ENCODE results near the gene FOXC1.

- TF ChIP-seq CTCF (IDR thresholded peaks at IDR 0.05): no peak
- no peak for TF ChIP-seq EP300 (IDR thresholded peaks at IDR 0.05; ENCODE audit: borderline replicate concordance in 1 of 2, low read depth in 1 of 2, low read length in 1 of 2)
- TF ChIP-seq USF2 (IDR thresholded peaks at IDR 0.05; ENCODE audit: borderline replicate concordance, low read depth, low read length): no peak
- no peak for TF ChIP-seq JUND (IDR thresholded peaks at IDR 0.05)
- TF ChIP-seq PBX3 (IDR thresholded peaks at IDR 0.05): no peak
- no peak for TF ChIP-seq YY1 (IDR thresholded peaks at IDR 0.05; ENCODE audit: low read depth)
- no peak for TF ChIP-seq REST (IDR thresholded peaks at IDR 0.05; ENCODE audit: low read depth, low read length)
- TF ChIP-seq SMC3 (IDR thresholded peaks at IDR 0.05; ENCODE audit: low read depth, low read length): no peak
- TF ChIP-seq POLR2AphosphoS5 (IDR thresholded peaks at IDR 0.05; ENCODE audit: low read depth, low read length): no peak
- no peak for TF ChIP-seq GATA2 (CRISPR knock-in tag; IDR thresholded peaks at IDR 0.05)
- TF ChIP-seq MAX (IDR thresholded peaks at IDR 0.05; ENCODE audit: low read depth): no peak
- TF ChIP-seq TAF1 (IDR thresholded peaks at IDR 0.05; ENCODE audit: borderline replicate concordance, low read depth, low read length): no peak
- TF ChIP-seq NRF1 (IDR thresholded peaks at IDR 0.05; ENCODE audit: low read depth, low read length): no peak
- TF ChIP-seq RFX5 (IDR thresholded peaks at IDR 0.05; ENCODE audit: low read length): no peak
Observed at GRCh38 chr6:1641343-1641885, 31.7 kb downstream of the FOXC1 start.

All from SK-N-SH (cell line).